ENCODE measurements around the gene ELFN1. TPM values are rescaled to one million over a fixed set of nuclear protein-coding genes. Genes with fewer than 3 reads are reported as not detected.

ELFN1 gene
- total RNA-seq, 1 donor from 2014 or later: not detected

- Mint-ChIP-seq H3K9me3 (peaks cover 11% of the 10 kb centered on the region), H3K4me3 (no peak overlapping the region), H3K27ac (no peak overlapping the region), H3K4me1 (no peaks in the 10 kb centered on the region), H3K36me3 (ENCODE audit: low read depth) (no peaks in the 10 kb centered on the region), H3K27me3 (peaks cover 20% of the 10 kb centered on the region)
- DNase-seq: no peak
- intact Hi-C loops (cut with micrococcal nuclease): no loop called here
Measured at GRCh38 chr7:1679966-1680730, 10.1 kb downstream of the ELFN1 start.

GRCh38 chr7:1681581-1681980 lies 11.5 kb downstream of the ELFN1 start:
- Mint-ChIP-seq H3K36me3 (ENCODE audit: low read depth) (no peaks in the 10 kb centered on the region), H3K27ac (no peak overlapping the region), H3K9me3 (peaks cover 14% of the 10 kb centered on the region), H3K4me3 (no peak overlapping the region), H3K27me3 (peaks cover 25% of the 10 kb centered on the region), H3K4me1 (no peaks in the 10 kb centered on the region)
- no peak for DNase-seq
- intact Hi-C loops (cut with micrococcal nuclease): no loop called here

- DNase-seq: no peak
- no peak overlapping the region for H3K27ac Mint-ChIP-seq
- peaks cover 26% of the 10 kb centered on the region for H3K27me3 Mint-ChIP-seq
- intact Hi-C loops (cut with micrococcal nuclease): no loop called here
- H3K36me3 Mint-ChIP-seq (ENCODE audit: low read depth): no peaks in the 10 kb centered on the region
- peaks cover 18% of the 10 kb centered on the region for H3K9me3 Mint-ChIP-seq
- no peaks in the 10 kb centered on the region for H3K4me1 Mint-ChIP-seq
- no peak overlapping the region for H3K4me3 Mint-ChIP-seq
Measured at GRCh38 chr7:1685000-1685624, 15.0 kb downstream of the ELFN1 start.

GRCh38 chr7:1688542-1688941 lies 18.5 kb downstream of the ELFN1 start:
- Mint-ChIP-seq H3K36me3 (ENCODE audit: low read depth) (no peaks in the 10 kb centered on the region), H3K9me3 (peaks cover 15% of the 10 kb centered on the region), H3K4me3 (no peak overlapping the region), H3K27ac (no peak overlapping the region), H3K4me1 (no peaks in the 10 kb centered on the region), H3K27me3 (peaks cover 13% of the 10 kb centered on the region)
- intact Hi-C loops (cut with micrococcal nuclease): no loop called here
- no peak for DNase-seq

- H3K4me1 Mint-ChIP-seq: no peaks in the 10 kb centered on the region
- no peak overlapping the region for H3K27ac Mint-ChIP-seq
- H3K36me3 Mint-ChIP-seq (ENCODE audit: low read depth): no peaks in the 10 kb centered on the region
- DNase-seq: no peak
- intact Hi-C loops (cut with micrococcal nuclease): no loop called here
- H3K27me3 Mint-ChIP-seq: peaks cover 8% of the 10 kb centered on the region
- H3K9me3 Mint-ChIP-seq: peaks cover 12% of the 10 kb centered on the region
- no peak overlapping the region for H3K4me3 Mint-ChIP-seq
Measured at GRCh38 chr7:1689311-1689710, 19.2 kb downstream of the ELFN1 start.

- Mint-ChIP-seq H3K4me3 (no peak overlapping the region), H3K36me3 (ENCODE audit: low read depth) (no peaks in the 10 kb centered on the region), H3K27ac (no peak overlapping the region), H3K4me1 (no peaks in the 10 kb centered on the region), H3K27me3 (peaks cover 3% of the 10 kb centered on the region), H3K9me3 (peaks cover 3% of the 10 kb centered on the region)
- DNase-seq: no peak
- intact Hi-C loops (cut with micrococcal nuclease): no loop called here
Measured at GRCh38 chr7:1690359-1690958, 20.4 kb downstream of the ELFN1 start.

- Mint-ChIP-seq H3K36me3 (ENCODE audit: low read depth) (no peaks in the 10 kb centered on the region), H3K27me3 (peaks cover 3% of the 10 kb centered on the region), H3K4me3 (no peak overlapping the region), H3K4me1 (no peaks in the 10 kb centered on the region), H3K27ac (no peak overlapping the region), H3K9me3 (peaks cover 3% of the 10 kb centered on the region)
- DNase-seq: no peak
- intact Hi-C loops (cut with micrococcal nuclease): no loop called here
Measured at GRCh38 chr7:1691096-1691495, 21.0 kb downstream of the ELFN1 start.

GRCh38 chr7:1691601-1692514 lies 21.8 kb downstream of the ELFN1 start:
- H3K4me3 Mint-ChIP-seq: no peak overlapping the region
- H3K9me3 Mint-ChIP-seq: peaks cover 3% of the 10 kb centered on the region
- H3K27ac Mint-ChIP-seq: no peak overlapping the region
- H3K4me1 Mint-ChIP-seq: no peaks in the 10 kb centered on the region
- H3K36me3 Mint-ChIP-seq (ENCODE audit: low read depth): no peaks in the 10 kb centered on the region
- no peaks in the 10 kb centered on the region for H3K27me3 Mint-ChIP-seq
- no peak for DNase-seq
- intact Hi-C loops (cut with micrococcal nuclease): no loop called here

- Mint-ChIP-seq H3K36me3 (ENCODE audit: low read depth) (no peaks in the 10 kb centered on the region), H3K4me3 (no peak overlapping the region), H3K9me3 (peaks cover 3% of the 10 kb centered on the region), H3K27me3 (no peaks in the 10 kb centered on the region), H3K27ac (no peak overlapping the region), H3K4me1 (peaks cover 2% of the 10 kb centered on the region)
- intact Hi-C loops (cut with micrococcal nuclease): no loop called here
- DNase-seq: no peak
Measured at GRCh38 chr7:1692515-1693418, 22.7 kb downstream of the ELFN1 start.

- H3K9me3 Mint-ChIP-seq: peaks cover 3% of the 10 kb centered on the region
- no peaks in the 10 kb centered on the region for H3K27me3 Mint-ChIP-seq
- intact Hi-C loops (cut with micrococcal nuclease): no loop called here
- no peak overlapping the region for H3K4me3 Mint-ChIP-seq
- H3K36me3 Mint-ChIP-seq (ENCODE audit: low read depth): no peaks in the 10 kb centered on the region
- no peak for DNase-seq
- H3K27ac Mint-ChIP-seq: no peak overlapping the region
- H3K4me1 Mint-ChIP-seq: peaks cover 2% of the 10 kb centered on the region
Measured at GRCh38 chr7:1693419-1693990, 23.4 kb downstream of the ELFN1 start.

GRCh38 chr7:1693991-1694524 lies 24.0 kb downstream of the ELFN1 start:
- Mint-ChIP-seq H3K4me3 (no peak overlapping the region), H3K9me3 (peaks cover 3% of the 10 kb centered on the region), H3K27me3 (no peaks in the 10 kb centered on the region), H3K27ac (no peak overlapping the region), H3K4me1 (peaks cover 2% of the 10 kb centered on the region), H3K36me3 (ENCODE audit: low read depth) (no peaks in the 10 kb centered on the region)
- DNase-seq: no peak
- intact Hi-C loops (cut with micrococcal nuclease): no loop called here

- no peak for DNase-seq
- peaks cover 2% of the 10 kb centered on the region for H3K4me1 Mint-ChIP-seq
- H3K27me3 Mint-ChIP-seq: no peaks in the 10 kb centered on the region
- peaks cover 2% of the 10 kb centered on the region for H3K9me3 Mint-ChIP-seq
- no peak overlapping the region for H3K4me3 Mint-ChIP-seq
- H3K27ac Mint-ChIP-seq: no peak overlapping the region
- intact Hi-C loops (cut with micrococcal nuclease): no loop called here
- H3K36me3 Mint-ChIP-seq (ENCODE audit: low read depth): no peaks in the 10 kb centered on the region
Measured at GRCh38 chr7:1694611-1695511, 24.8 kb downstream of the ELFN1 start.
